Naive thymus-derived CD4-positive, alpha-beta T cell (primary cell): ENCODE data around the gene SINHCAF. TPM values are rescaled to one million over a fixed set of nuclear protein-coding genes. Genes with fewer than 3 reads are reported as not detected.
A peak's percentile ranks its signal among the peaks of the same experiment; 100 is the strongest.

ENCODE experiments used
- ATAC-seq: fragments of 150-1000 bp; cut with Tn5 transposase; 2 replicates; pipeline ENCODE4 v1.10.0; 2021; ENCODE audit warnings: mild to moderate bottlenecking, moderate library complexity
- CTCF ChIA-PET: fragments of 350-600 bp; sonication (Branson Sonifier 250); formaldehyde crosslinking; loops from one replicate; lab custom pipeline; 2021; ENCODE audit warnings: antibody characterized with exemption; lab: Charles Lee
- POLR2A ChIA-PET: fragments of 350-600 bp; sonication (Branson Sonifier 250); formaldehyde crosslinking; loops from one replicate; lab custom pipeline; 2021; ENCODE audit warnings: antibody characterized with exemption, inconsistent platforms; lab: Charles Lee
- DNase-seq, 9 donors: peaks; one replicate each; pipeline versions ENCODE4 v3.0.0 to v3.0.0-alpha.2; 2020 to 2022; ENCODE audit warnings: mixed read lengths in 1 of 9
- H3K27ac ChIP-seq: one replicate; pipeline ENCODE4 v1.7.0; 2013; ENCODE audit warnings: mild to moderate bottlenecking, low read depth, low read length, moderate library complexity
- H3K27me3 ChIP-seq, 2 donors: one replicate each; pipeline ENCODE4 v1.7.0; 2013; ENCODE audit warnings: low read length in 2 of 2, mild to moderate bottlenecking in 2 of 2, moderate library complexity in 2 of 2; ENCODE audit not compliant: control insufficient read depth in 2 of 2, insufficient read depth in 2 of 2
- H3K36me3 ChIP-seq, 3 experiments: 1 replicate in 2 of 3; 2 replicates in 1 of 3; pipeline ENCODE4 v1.7.0; 2013; ENCODE audit warnings: low read length in 3 of 3, mild to moderate bottlenecking in 3 of 3, moderate library complexity in 1 of 3; ENCODE audit not compliant: insufficient read depth in 3 of 3, control insufficient read depth in 2 of 3
- H3K4me1 ChIP-seq, 2 donors: one replicate each; pipeline ENCODE4 v1.7.0; 2013; ENCODE audit warnings: low read length in 2 of 2, mild to moderate bottlenecking in 2 of 2, moderate library complexity in 1 of 2; ENCODE audit not compliant: control insufficient read depth in 2 of 2, insufficient read depth in 2 of 2
- H3K4me3 ChIP-seq: 2 replicates; pipeline ENCODE4 v1.7.0; 2013; ENCODE audit warnings: mild to moderate bottlenecking, low read length
- H3K9me3 ChIP-seq, 3 experiments: 1 replicate in 2 of 3; 2 replicates in 1 of 3; pipeline ENCODE4 v1.7.0; 2013; ENCODE audit warnings: low read length in 3 of 3; ENCODE audit not compliant: control insufficient read depth in 2 of 3
- H3K27ac Mint-ChIP-seq, 9 donors: one replicate each; pipeline ENCODE4 v1.8.0; 2020 to 2022; ENCODE audit warnings: mixed read lengths in 9 of 9, mild to moderate bottlenecking in 8 of 9, moderate library complexity in 5 of 9, inconsistent platforms in 2 of 9
- H3K27me3 Mint-ChIP-seq, 5 donors: one replicate each; pipeline ENCODE4 v1.8.0; 2021 to 2022; ENCODE audit warnings: mixed read lengths in 5 of 5, mild to moderate bottlenecking in 1 of 5
- H3K36me3 Mint-ChIP-seq, 5 donors: one replicate each; pipeline ENCODE4 v1.8.0; 2020 to 2022; ENCODE audit warnings: mixed read lengths in 5 of 5, mild to moderate bottlenecking in 3 of 5, inconsistent platforms in 1 of 5
- H3K4me1 Mint-ChIP-seq, 7 donors: one replicate each; pipeline ENCODE4 v1.8.0; 2020 to 2022; ENCODE audit warnings: mixed read lengths in 7 of 7, mild to moderate bottlenecking in 3 of 7, inconsistent platforms in 1 of 7
- H3K4me3 Mint-ChIP-seq, 10 donors: one replicate each; pipeline ENCODE4 v1.8.0; 2020 to 2022; ENCODE audit warnings: mild to moderate bottlenecking in 10 of 10, mixed read lengths in 10 of 10, moderate library complexity in 6 of 10, inconsistent platforms in 2 of 10
- H3K9me3 Mint-ChIP-seq, 11 donors: one replicate each; pipeline ENCODE4 v1.8.0; 2020 to 2022; ENCODE audit warnings: mixed read lengths in 11 of 11, mild to moderate bottlenecking in 4 of 11, inconsistent platforms in 1 of 11, moderate library complexity in 1 of 11
- intact Hi-C, 2 donors: fragments of 100-400 bp; cut with micrococcal nuclease; formaldehyde crosslinking; loops; one replicate each; pipeline ENCODE4 v1.15.1; 2023
- polyA plus RNA-seq, 2 donors: library from polyadenylated mRNA; unstranded; fragments of 300-500 nt; fragmentation: Illumina TruSeq; gene quantifications; one replicate each; pipeline ENCODE4 v1.2.3, GENCODE V29; 2021
- total RNA-seq, 6 experiments: library from RNA in 5 of 6; stranded (reverse) in 5 of 6; gene quantifications; 1 replicate in 5 of 6; 2 replicates in 1 of 6; pipeline ENCODE4 v1.2.3 and lab custom pipeline; 2021 to 2026

The SINHCAF gene
- total and polyA plus RNA-seq, 7 experiments from 2014 or later: 47.9 to 114 (median 90.8) TPM

DNA sequence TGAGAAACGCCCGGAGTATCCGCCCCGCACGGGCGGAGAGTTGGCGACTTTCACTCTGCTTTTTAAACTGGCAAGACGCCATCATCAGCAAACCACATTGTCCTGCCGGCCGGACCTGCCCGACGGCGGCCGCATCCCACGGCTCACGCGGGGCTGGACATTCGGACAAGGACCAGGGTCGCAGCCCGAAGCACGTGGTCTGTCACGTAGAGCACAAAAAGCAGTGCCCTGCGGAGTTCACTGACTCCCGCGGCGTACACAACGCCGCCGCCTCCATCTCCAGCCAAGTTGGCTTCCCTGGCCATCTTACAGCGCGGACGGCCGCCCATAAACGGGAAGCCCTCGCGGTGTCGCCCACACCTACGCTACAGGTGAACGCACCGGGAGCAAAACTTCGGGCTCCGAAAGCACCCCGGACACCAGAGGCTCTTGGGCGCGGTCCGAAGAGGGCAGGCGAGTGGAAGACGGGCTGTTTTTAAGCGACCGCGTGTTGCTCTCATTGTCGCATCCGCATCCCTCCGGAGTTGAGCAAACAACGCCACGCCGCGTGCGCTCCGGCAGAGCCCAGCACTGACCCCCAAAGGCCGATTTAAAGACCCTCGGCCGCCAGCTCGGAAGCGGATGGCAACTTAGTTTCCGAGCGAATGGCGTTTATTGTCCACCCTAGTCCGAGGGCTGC is 966 bp downstream of the SINHCAF start:
- peaks cover 0 to 17% (median 0%) of the 10 kb centered on the region in 3 experiments for H3K36me3 ChIP-seq
- DNase-seq: peak; percentile 29 to 62 (median 52)
- peak overlapping the region; percentile 93 for H3K27ac ChIP-seq
- H3K36me3 Mint-ChIP-seq: peaks cover 0 to 6% (median 0%) of the 10 kb centered on the region in 5 donors
- peak overlapping the region; percentile 89 to 99 (median 96) for H3K4me3 Mint-ChIP-seq
- peaks cover 0 to 10% (median 0%) of the 10 kb centered on the region in 5 donors for H3K27me3 Mint-ChIP-seq
- H3K4me1 Mint-ChIP-seq: peaks cover 31 to 46% (median 36%) of the 10 kb centered on the region in 7 donors
- peak overlapping the region; percentile 81 to 99 (median 93) for H3K27ac Mint-ChIP-seq
- ATAC-seq: no peak
- peaks cover 0 to 4% (median 0%) of the 10 kb centered on the region in 11 donors for H3K9me3 Mint-ChIP-seq
- CTCF ChIA-PET: no interaction called here
- POLR2A ChIA-PET: interaction anchor here (0.6 to 0.7 kb wide), 2 partner anchors 30 to 207 kb away, joined by 3 to 4 read pairs; no protein-coding TSS in a partner anchor
- intact Hi-C loops: loop anchor here (2.0 to 10.0 kb wide), 15 partner anchors 53 to 1944 kb away; partner anchors contain the start of genes DDX11 (in 2 of the 2), IPO8 (in 2 of the 2), AMN1 (in 1 of the 2) and ERGIC2 (in 1 of the 2)
- H3K4me3 ChIP-seq: peak overlapping the region; percentile 82
- H3K27me3 ChIP-seq: no peaks in the 10 kb centered on the region
- no peaks in the 10 kb centered on the region for H3K9me3 ChIP-seq
- peaks cover 5 to 32% of the 10 kb centered on the region in 2 donors for H3K4me1 ChIP-seq

DNA sequence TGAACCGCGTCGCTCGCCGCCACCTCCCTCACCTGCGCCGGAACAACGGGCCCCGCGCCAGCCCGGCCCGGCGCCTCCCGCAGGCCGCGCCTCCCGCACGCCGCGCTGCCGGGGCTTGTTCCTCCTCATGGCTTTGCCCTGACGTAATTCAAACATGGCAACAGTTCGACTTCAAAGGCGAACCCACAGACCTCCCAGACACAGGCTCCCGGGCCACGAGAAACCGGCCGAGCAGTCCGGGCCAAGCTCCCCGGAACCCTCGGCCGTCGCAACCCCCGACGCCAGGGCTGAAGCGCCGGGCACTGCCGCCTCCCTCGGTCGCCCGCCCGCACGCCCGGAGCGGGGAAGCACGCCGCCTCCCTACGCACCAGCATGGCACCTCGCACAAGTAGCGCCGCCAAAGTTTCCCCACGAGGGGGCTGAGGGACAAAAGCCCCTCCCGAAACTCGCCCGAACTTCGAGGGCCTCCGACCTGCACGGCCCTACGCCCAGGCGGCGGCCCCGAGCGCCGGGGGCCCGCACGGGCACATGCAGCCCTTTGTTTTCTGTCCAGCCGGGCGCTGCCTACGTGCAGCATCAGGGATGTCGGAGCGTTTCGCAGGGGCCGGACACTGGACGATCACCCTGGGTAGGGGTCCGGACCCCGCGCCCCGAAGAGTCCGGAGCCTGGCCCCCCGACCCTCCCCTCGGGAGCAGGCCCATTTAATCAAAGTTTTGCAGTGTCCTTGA is 1.7 kb downstream of the SINHCAF start:
- Histone ChIP-seq H3K4me1 (peaks cover 5 to 39% of the 10 kb centered on the region in 2 donors), H3K4me3 (peak overlapping the region; percentile 82), H3K9me3 (no peaks in the 10 kb centered on the region), H3K27me3 (no peaks in the 10 kb centered on the region), H3K27ac (peak overlapping the region; percentile 93), H3K36me3 (peaks cover 0 to 17% (median 0%) of the 10 kb centered on the region in 3 experiments)
- H3K4me1 Mint-ChIP-seq: peaks cover 38 to 53% (median 43%) of the 10 kb centered on the region in 7 donors
- H3K27ac Mint-ChIP-seq: peak overlapping the region; percentile 81 to 99 (median 93)
- H3K9me3 Mint-ChIP-seq: peaks cover 0 to 4% (median 0%) of the 10 kb centered on the region in 11 donors
- DNase-seq (peak; percentile 70 to 91 (median 88)), ATAC-seq (peak; percentile 75)
- ChIA-PET POLR2A (interaction anchor here (1.1 kb wide), 1 partner anchor 1948 kb away, joined by 3 read pairs; no protein-coding TSS in a partner anchor), CTCF (no interaction called here)
- H3K27me3 Mint-ChIP-seq: peaks cover 0 to 9% (median 0%) of the 10 kb centered on the region in 5 donors
- intact Hi-C loops: loop anchor here (2.0 to 10.0 kb wide), 12 partner anchors 52 to 1943 kb away; partner anchors contain the start of genes IPO8 (in 2 of the 2), AMN1 (in 1 of the 2), DDX11 (in 1 of the 2) and ERGIC2 (in 1 of the 2)
- peaks cover 0 to 6% (median 0%) of the 10 kb centered on the region in 5 donors for H3K36me3 Mint-ChIP-seq
- H3K4me3 Mint-ChIP-seq: peak overlapping the region; percentile 89 to 99 (median 96)

DNA sequence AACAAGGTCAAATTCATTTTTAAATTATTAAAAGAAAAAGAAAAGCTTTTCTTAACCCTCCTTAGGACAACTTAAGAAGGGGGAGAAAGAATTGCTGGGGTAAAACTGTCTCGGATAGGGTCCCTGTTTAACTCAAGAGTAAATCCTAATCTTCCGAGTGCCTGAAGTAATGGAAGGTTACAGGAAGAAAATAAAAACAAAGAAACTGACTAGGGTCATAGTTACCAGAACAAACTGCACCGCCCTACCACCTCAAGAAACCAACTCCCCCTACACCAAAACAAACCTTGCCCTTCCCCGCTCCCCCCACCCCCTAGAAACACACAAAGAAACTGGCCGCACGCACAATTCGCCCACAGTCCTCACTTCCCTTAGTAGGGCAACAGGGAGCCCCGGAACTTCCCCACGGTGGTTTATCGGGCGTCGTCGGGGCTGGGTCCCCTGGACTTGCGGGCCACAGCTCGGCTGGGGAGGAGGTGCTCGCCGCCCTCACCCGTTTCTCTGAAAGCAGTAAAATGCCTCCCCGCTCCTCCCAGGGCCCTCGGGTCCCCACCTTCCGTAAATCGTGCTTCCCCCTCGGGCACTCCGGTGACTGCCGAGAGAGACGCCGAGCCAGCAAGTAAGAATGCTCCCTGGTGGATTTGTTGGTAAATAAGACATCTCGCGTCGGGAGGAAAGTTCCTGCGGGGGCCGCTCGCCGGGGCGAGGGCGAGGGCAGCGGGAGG is 2.4 kb downstream of the SINHCAF start:
- no peaks in the 10 kb centered on the region for H3K27me3 ChIP-seq
- DNase-seq (peak in 2 of 9 donors; percentile 70), ATAC-seq (peak; percentile 37)
- peak overlapping the region; percentile 93 for H3K27ac ChIP-seq
- Mint-ChIP-seq H3K36me3 (peaks cover 0 to 6% (median 0%) of the 10 kb centered on the region in 5 donors), H3K4me1 (peaks cover 42 to 59% (median 51%) of the 10 kb centered on the region in 7 donors), H3K9me3 (peaks cover 0 to 4% (median 0%) of the 10 kb centered on the region in 11 donors), H3K27me3 (peaks cover 0 to 5% (median 0%) of the 10 kb centered on the region in 5 donors), H3K4me3 (peak overlapping the region; percentile 89 to 99 (median 96)), H3K27ac (peak overlapping the region; percentile 81 to 99 (median 93))
- peaks cover 0 to 17% (median 0%) of the 10 kb centered on the region in 3 experiments for H3K36me3 ChIP-seq
- CTCF ChIA-PET: interaction anchor here (1.0 kb wide), 1 partner anchor 51 kb away, joined by 3 read pairs; no protein-coding TSS in a partner anchor
- peaks cover 5 to 46% of the 10 kb centered on the region in 2 donors for H3K4me1 ChIP-seq
- peak overlapping the region; percentile 82 for H3K4me3 ChIP-seq
- intact Hi-C loops: loop anchor here (2.0 to 10.0 kb wide), 12 partner anchors 51 to 1943 kb away; partner anchors contain the start of genes IPO8 (in 2 of the 2), AMN1 (in 1 of the 2), DDX11 (in 1 of the 2) and ERGIC2 (in 1 of the 2)
- H3K9me3 ChIP-seq: no peaks in the 10 kb centered on the region
- POLR2A ChIA-PET: interaction anchor here (1.1 kb wide), 1 partner anchor 1947 kb away, joined by 3 read pairs; no protein-coding TSS in a partner anchor

DNA sequence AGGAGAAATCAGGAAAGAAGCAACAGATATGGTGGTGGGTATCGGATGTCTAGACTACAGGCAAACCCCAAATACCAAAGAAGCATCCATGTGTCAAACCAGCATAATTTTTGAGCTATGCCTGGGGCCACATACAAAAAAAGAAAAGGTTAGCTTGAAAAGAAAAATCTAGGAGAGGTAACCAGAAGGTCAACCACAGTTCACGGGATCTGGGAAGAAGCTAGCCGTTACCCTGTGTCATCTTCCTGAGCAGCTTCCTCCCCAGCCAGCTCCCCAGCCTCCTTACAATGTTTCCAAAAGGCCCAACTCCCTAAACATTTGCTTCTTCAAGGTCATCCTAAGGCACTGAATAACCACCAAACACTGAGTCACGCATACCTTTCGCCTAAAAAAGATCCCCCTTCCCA is 3.1 kb downstream of the SINHCAF start:
- H3K36me3 Mint-ChIP-seq: peaks cover 0 to 6% (median 0%) of the 10 kb centered on the region in 5 donors
- ATAC-seq (no peak), DNase-seq (no peak)
- ChIA-PET CTCF (interaction anchor here (1.0 kb wide), 1 partner anchor 51 kb away, joined by 3 read pairs; no protein-coding TSS in a partner anchor), POLR2A (no interaction called here)
- Histone ChIP-seq H3K4me3 (peak overlapping the region; percentile 82), H3K9me3 (no peaks in the 10 kb centered on the region), H3K36me3 (peaks cover 0 to 17% (median 0%) of the 10 kb centered on the region in 3 experiments), H3K27me3 (no peaks in the 10 kb centered on the region), H3K4me1 (peaks cover 12 to 53% of the 10 kb centered on the region in 2 donors), H3K27ac (peak overlapping the region; percentile 93)
- H3K9me3 Mint-ChIP-seq: peaks cover 0 to 4% (median 0%) of the 10 kb centered on the region in 11 donors
- peaks cover 0 to 5% (median 0%) of the 10 kb centered on the region in 5 donors for H3K27me3 Mint-ChIP-seq
- peak overlapping the region; percentile 81 to 99 (median 93) for H3K27ac Mint-ChIP-seq
- peak overlapping the region; percentile 89 to 99 (median 96) for H3K4me3 Mint-ChIP-seq
- intact Hi-C loops: loop anchor here (5.0 to 10.0 kb wide), 7 partner anchors 51 to 1262 kb away; partner anchors contain the start of gene IPO8 (in 1 of the 2)
- peaks cover 50 to 67% (median 58%) of the 10 kb centered on the region in 7 donors for H3K4me1 Mint-ChIP-seq

DNA sequence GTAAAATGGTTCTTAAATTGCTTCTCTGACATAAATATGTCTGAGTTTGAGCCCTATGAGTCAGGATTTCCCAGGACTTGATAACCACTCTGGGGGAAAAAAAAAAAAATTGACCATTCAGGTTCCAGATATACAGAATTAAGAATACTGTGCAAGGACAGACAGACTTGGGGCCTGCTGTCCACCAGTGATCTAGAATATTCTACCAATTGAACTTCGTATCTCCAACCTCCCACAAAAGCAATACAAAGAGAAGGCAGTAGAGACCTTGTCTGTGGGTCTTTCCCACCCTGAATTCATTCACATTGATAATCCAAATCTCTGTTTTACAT is 4.1 kb downstream of the SINHCAF start:
- Mint-ChIP-seq H3K36me3 (peaks cover 0 to 6% (median 0%) of the 10 kb centered on the region in 5 donors), H3K4me1 (peaks cover 59 to 71% (median 68%) of the 10 kb centered on the region in 7 donors), H3K4me3 (peak overlapping the region in 9 of 10 donors; percentile 45 to 97 (median 67)), H3K27ac (peak overlapping the region; percentile 8 to 94 (median 81)), H3K27me3 (peaks cover 0 to 5% (median 0%) of the 10 kb centered on the region in 5 donors), H3K9me3 (peaks cover 0 to 4% (median 0%) of the 10 kb centered on the region in 11 donors)
- Histone ChIP-seq H3K36me3 (peaks cover 0 to 17% (median 0%) of the 10 kb centered on the region in 3 experiments), H3K4me1 (peaks cover 18 to 56% of the 10 kb centered on the region in 2 donors), H3K9me3 (no peaks in the 10 kb centered on the region), H3K27me3 (no peaks in the 10 kb centered on the region), H3K4me3 (no peak overlapping the region), H3K27ac (peak overlapping the region; percentile 93)
- ATAC-seq: no peak
- POLR2A ChIA-PET: interaction anchor here (0.9 kb wide), 1 partner anchor 20 kb away, joined by 3 read pairs; no protein-coding TSS in a partner anchor
- DNase-seq: no peak
- CTCF ChIA-PET: no interaction called here
- intact Hi-C loops: loop anchor here (5.0 to 10.0 kb wide), 7 partner anchors 50 to 1263 kb away; partner anchors contain the start of gene IPO8 (in 1 of the 2)
